Mesendoderm (in vitro differentiated cells): Measurements from ENCODE around the gene SEPTIN8.

ENCODE experiments used
- DNase-seq: peaks from one replicate; pipeline ENCODE4 v3.0.0; 2013
- H2AK5ac ChIP-seq: 2 replicates; pipeline ENCODE4 v1.6.1; 2013; ENCODE audit warnings: low read length, inconsistent platforms
- H2BK120ac ChIP-seq: 2 replicates; pipeline ENCODE4 v1.6.1; 2013; ENCODE audit warnings: low read depth, mild to moderate bottlenecking, low read length, moderate library complexity, mixed read lengths
- H2BK15ac ChIP-seq: replicated peaks from 2 replicates; pipeline ENCODE4 v1.6.1; 2013; ENCODE audit warnings: low read depth, mild to moderate bottlenecking, moderate library complexity
- H2BK5ac ChIP-seq: 2 replicates; pipeline ENCODE4 v1.6.1; 2013; ENCODE audit warnings: low read length, inconsistent platforms
- H3K18ac ChIP-seq: 2 replicates; pipeline ENCODE4 v1.6.1; 2013; ENCODE audit warnings: mild to moderate bottlenecking, low read length, mixed read lengths
- H3K23ac ChIP-seq: one replicate; pipeline ENCODE4 v1.6.1; 2013; ENCODE audit warnings: low read length
- H3K27ac ChIP-seq: 2 replicates; pipeline ENCODE4 v1.5.1; 2013; ENCODE audit warnings: low read depth, mild to moderate bottlenecking, inconsistent platforms, low read length, moderate library complexity
- H3K27me3 ChIP-seq: 2 replicates; pipeline ENCODE4 v1.6.1; 2013; ENCODE audit warnings: low read length, control low read depth, mild to moderate bottlenecking, inconsistent platforms; ENCODE audit not compliant: insufficient read depth, poor library complexity
- H3K36me3 ChIP-seq: 2 replicates; pipeline ENCODE4 v1.6.1; 2013; ENCODE audit warnings: low read length, inconsistent platforms; ENCODE audit not compliant: control insufficient read depth, insufficient read depth
- H3K4ac ChIP-seq: one replicate; pipeline ENCODE4 v1.6.1; 2013; ENCODE audit warnings: low read depth, mild to moderate bottlenecking, low read length, moderate library complexity
- H3K4me1 ChIP-seq: 2 replicates; pipeline ENCODE4 v1.6.1; 2013; ENCODE audit warnings: low read depth, low read length, inconsistent platforms; ENCODE audit not compliant: control insufficient read depth
- H3K4me2 ChIP-seq: 2 replicates; pipeline ENCODE4 v1.6.1; 2013; ENCODE audit warnings: low read length
- H3K4me3 ChIP-seq: 2 replicates; pipeline ENCODE4 v1.5.1; 2013; ENCODE audit warnings: mild to moderate bottlenecking, low read length
- H3K56ac ChIP-seq: one replicate; pipeline ENCODE4 v1.6.1; 2013; ENCODE audit warnings: low read length
- H3K79me1 ChIP-seq: 2 replicates; pipeline ENCODE4 v1.6.1; 2013; ENCODE audit warnings: low read length, inconsistent platforms
- H3K79me2 ChIP-seq: 2 replicates; pipeline ENCODE4 v1.6.1; 2013; ENCODE audit warnings: mild to moderate bottlenecking, low read length; ENCODE audit not compliant: control insufficient read depth, insufficient read depth
- H3K9ac ChIP-seq: 2 replicates; pipeline ENCODE4 v1.6.1; 2013; ENCODE audit warnings: low read length, inconsistent platforms
- H4K5ac ChIP-seq: one replicate; pipeline ENCODE4 v1.6.1; 2013; ENCODE audit warnings: low read length
- H4K8ac ChIP-seq: one replicate; pipeline ENCODE4 v1.6.1; 2013; ENCODE audit warnings: low read depth, mild to moderate bottlenecking, control low read depth, low read length, moderate library complexity
- WGBS: extraction: QIAGEN DNeasy Blood & Tissue Kit; methylation state at CpG from one replicate; pipeline ENCODE4 v1.1.7; 2013; ENCODE audit warnings: low lambda C conversion rate, missing lambda C conversion rate; ENCODE audit not compliant: insufficient coverage; ENCODE audit errors: extremely low coverage; 5-methylcytosine and 5-hydroxymethylcytosine counted together

SEPTIN8 gene

DNA sequence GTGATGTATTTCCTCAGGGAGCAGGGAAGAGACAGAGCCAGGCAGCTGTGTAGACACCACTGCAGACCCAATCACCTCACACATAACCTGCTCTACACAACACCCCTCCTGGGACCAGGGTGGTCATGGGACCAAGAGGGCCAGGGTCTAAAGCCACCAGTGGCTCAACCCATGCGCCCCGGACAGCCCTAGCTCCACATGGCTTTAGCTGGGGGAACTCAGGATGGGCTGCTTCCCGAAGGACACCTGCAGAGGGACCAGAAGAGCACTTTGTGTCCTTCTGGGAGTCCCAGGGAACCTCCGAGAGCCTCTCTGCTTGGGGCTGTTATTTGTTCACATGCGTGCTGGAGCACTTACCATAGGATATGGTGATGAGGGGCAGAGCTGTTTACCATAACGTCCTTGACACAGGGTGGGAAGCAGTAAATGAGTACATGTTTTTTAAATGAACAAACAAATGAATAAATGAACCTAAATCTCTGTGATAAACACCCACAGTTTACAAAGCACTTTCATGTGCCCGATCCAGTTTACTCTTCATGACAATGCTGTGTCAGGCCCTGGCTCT lies 12.3 kb downstream of the SEPTIN8 start:
- H2BK15ac ChIP-seq = no peak overlapping the region
- no peak overlapping the region for H3K56ac ChIP-seq
- H3K4me1 ChIP-seq = no peaks in the 10 kb centered on the region
- no peak overlapping the region for H4K5ac ChIP-seq
- H3K4me2 ChIP-seq = no peak overlapping the region
- no peak overlapping the region for H4K8ac ChIP-seq
- no peaks in the 10 kb centered on the region for H3K36me3 ChIP-seq
- H2AK5ac ChIP-seq = no peak overlapping the region
- H3K4me3 ChIP-seq = no peak overlapping the region
- no peaks in the 10 kb centered on the region for H3K79me1 ChIP-seq
- H2BK5ac ChIP-seq = no peak overlapping the region
- no CpG with 5 or more reads among the region's 7 CpGs for WGBS
- H3K27me3 ChIP-seq = no peaks in the 10 kb centered on the region
- H3K23ac ChIP-seq = no peak overlapping the region
- no peak overlapping the region for H3K18ac ChIP-seq
- no peak overlapping the region for H3K9ac ChIP-seq
- DNase-seq = no peak
- no peaks in the 10 kb centered on the region for H3K79me2 ChIP-seq
- no peak overlapping the region for H3K4ac ChIP-seq
- no peak overlapping the region for H3K27ac ChIP-seq
- no peak overlapping the region for H2BK120ac ChIP-seq

DNA sequence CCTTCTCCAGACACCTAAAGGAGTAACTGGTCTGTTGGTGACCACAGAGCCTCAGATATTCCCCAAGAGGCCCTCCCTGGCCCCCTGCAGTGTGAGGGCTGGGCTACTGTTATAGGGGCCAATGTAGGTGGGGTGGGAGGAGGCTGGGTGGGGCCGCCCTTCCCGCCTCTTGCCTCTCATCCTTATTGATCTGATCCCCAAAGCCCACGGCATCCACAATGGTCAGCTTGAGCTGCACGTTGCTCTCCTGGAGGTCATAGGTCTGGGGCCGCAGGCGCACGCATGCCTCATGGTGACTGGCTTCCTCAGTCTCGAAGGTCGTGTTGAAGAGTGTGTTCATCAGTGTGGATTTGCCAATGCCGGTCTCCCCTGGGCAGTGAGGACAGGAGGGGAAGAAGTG lies 13.0 kb downstream of the SEPTIN8 start:
- H3K27me3 ChIP-seq = no peaks in the 10 kb centered on the region
- H2BK120ac ChIP-seq = no peak overlapping the region
- no peak overlapping the region for H4K8ac ChIP-seq
- no peak overlapping the region for H2BK15ac ChIP-seq
- H2AK5ac ChIP-seq = no peak overlapping the region
- no peak overlapping the region for H3K4me3 ChIP-seq
- DNase-seq = no peak
- no peak overlapping the region for H3K23ac ChIP-seq
- H3K36me3 ChIP-seq = no peaks in the 10 kb centered on the region
- no peaks in the 10 kb centered on the region for H3K4me1 ChIP-seq
- H3K27ac ChIP-seq = no peak overlapping the region
- H3K79me1 ChIP-seq = no peaks in the 10 kb centered on the region
- no peaks in the 10 kb centered on the region for H3K79me2 ChIP-seq
- no peak overlapping the region for H2BK5ac ChIP-seq
- WGBS = no CpG with 5 or more reads among the region's 10 CpGs
- no peak overlapping the region for H3K4me2 ChIP-seq
- no peak overlapping the region for H3K56ac ChIP-seq
- H3K4ac ChIP-seq = no peak overlapping the region
- no peak overlapping the region for H3K9ac ChIP-seq
- no peak overlapping the region for H4K5ac ChIP-seq
- H3K18ac ChIP-seq = no peak overlapping the region

DNA sequence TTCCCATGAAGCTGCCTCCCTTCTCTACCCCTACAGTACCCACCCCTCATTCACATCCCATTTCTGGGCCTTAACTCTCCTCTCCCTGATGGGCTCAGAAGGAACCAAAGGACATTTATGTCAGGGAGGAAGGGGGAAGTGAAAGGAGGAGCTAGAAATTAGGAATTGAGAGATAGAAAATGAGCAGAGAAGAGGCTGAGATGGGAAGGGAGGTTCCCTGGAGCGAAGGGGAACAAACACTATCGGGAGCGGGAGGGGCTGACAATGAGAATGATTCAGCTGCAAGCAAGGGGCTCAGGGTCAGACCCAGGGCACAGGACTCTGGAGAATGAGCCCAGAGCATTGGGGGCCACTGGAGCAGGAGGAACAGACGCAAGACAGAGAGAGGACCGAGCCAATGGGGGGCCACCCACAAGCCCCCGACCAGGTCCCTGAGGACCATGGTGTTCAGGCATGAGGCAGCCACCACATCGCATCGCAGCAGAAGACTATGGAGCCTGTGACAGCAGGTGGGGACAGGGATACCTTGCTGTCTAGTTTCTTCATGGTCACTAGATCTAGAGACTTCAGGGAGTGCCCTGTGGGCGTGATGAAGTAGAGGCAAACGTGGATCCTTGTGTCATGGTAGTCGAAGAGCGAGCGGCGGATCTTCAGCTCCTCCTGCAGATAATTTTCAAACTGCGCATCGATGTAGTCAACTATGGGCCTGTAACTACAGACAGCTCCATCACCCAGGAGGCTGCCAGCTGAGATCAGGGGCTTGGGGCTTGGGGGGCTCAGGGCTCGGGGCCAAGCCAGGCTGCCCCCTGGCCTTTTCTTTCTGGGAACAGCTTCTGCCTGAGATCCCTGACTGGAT lies 13.6 kb downstream of the SEPTIN8 start:
- Histone ChIP-seq H2BK120ac (no peak overlapping the region), H4K8ac (no peak overlapping the region), H3K23ac (no peak overlapping the region), H3K79me1 (no peaks in the 10 kb centered on the region), H2BK5ac (no peak overlapping the region), H4K5ac (no peak overlapping the region), H2AK5ac (no peak overlapping the region), H3K56ac (no peak overlapping the region), H3K36me3 (no peaks in the 10 kb centered on the region), H3K79me2 (no peaks in the 10 kb centered on the region), H3K4me3 (no peak overlapping the region), H3K4me2 (no peak overlapping the region), H3K4ac (no peak overlapping the region), H3K27ac (no peak overlapping the region), H3K4me1 (no peaks in the 10 kb centered on the region), H3K9ac (no peak overlapping the region), H3K18ac (no peak overlapping the region), H2BK15ac (no peak overlapping the region), H3K27me3 (no peaks in the 10 kb centered on the region)
- no CpG with 5 or more reads among the region's 17 CpGs for WGBS
- DNase-seq = no peak

DNA sequence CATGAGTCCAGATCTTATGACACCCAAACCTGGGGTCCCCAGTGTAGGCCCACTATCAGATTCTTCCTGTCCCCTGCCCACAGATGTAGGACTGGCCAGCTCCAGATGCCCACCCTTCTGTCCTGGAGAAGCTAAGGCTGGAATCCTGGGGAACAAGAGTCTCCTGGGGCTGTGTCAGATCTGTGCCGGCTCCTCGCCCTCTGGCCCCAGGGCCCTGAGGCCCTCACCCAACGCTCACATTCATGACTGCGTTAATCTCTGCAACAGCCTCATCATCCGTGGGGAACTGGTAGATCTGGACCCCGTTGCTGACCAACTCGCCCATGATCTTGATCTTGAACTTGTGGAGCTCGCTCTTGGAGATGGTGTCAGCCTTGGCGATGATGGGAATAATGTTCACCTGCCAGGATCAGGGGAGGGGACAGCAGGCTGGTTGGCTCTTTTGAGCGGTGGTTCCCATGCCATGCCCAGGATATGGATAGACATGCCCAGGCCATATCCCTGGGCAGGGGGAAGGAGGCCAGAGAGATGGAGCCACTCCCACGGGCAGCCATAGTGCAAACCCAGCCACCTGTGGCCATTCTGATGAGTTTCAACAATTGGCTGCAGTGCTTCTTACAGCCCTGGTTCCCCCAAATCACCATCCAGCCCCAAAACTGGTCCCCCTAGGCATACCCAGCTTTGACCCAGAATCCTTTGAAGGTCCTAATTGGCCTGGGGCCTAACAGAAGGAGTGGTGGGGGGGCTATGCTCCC lies 14.6 kb downstream of the SEPTIN8 start:
- H3K27me3 ChIP-seq = no peaks in the 10 kb centered on the region
- no peak overlapping the region for H3K4ac ChIP-seq
- H4K8ac ChIP-seq = no peak overlapping the region
- no peak overlapping the region for H3K4me3 ChIP-seq
- H3K79me1 ChIP-seq = no peaks in the 10 kb centered on the region
- H2BK15ac ChIP-seq = no peak overlapping the region
- H3K27ac ChIP-seq = no peak overlapping the region
- H2BK5ac ChIP-seq = no peak overlapping the region
- H3K23ac ChIP-seq = no peak overlapping the region
- no peak overlapping the region for H2BK120ac ChIP-seq
- H2AK5ac ChIP-seq = no peak overlapping the region
- H3K36me3 ChIP-seq = no peaks in the 10 kb centered on the region
- no peak overlapping the region for H3K9ac ChIP-seq
- no peak overlapping the region for H3K56ac ChIP-seq
- H3K18ac ChIP-seq = no peak overlapping the region
- no peak overlapping the region for H4K5ac ChIP-seq
- no CpG with 5 or more reads among the region's 11 CpGs for WGBS
- DNase-seq = no peak
- H3K4me1 ChIP-seq = no peaks in the 10 kb centered on the region
- no peak overlapping the region for H3K4me2 ChIP-seq
- H3K79me2 ChIP-seq = no peaks in the 10 kb centered on the region

DNA sequence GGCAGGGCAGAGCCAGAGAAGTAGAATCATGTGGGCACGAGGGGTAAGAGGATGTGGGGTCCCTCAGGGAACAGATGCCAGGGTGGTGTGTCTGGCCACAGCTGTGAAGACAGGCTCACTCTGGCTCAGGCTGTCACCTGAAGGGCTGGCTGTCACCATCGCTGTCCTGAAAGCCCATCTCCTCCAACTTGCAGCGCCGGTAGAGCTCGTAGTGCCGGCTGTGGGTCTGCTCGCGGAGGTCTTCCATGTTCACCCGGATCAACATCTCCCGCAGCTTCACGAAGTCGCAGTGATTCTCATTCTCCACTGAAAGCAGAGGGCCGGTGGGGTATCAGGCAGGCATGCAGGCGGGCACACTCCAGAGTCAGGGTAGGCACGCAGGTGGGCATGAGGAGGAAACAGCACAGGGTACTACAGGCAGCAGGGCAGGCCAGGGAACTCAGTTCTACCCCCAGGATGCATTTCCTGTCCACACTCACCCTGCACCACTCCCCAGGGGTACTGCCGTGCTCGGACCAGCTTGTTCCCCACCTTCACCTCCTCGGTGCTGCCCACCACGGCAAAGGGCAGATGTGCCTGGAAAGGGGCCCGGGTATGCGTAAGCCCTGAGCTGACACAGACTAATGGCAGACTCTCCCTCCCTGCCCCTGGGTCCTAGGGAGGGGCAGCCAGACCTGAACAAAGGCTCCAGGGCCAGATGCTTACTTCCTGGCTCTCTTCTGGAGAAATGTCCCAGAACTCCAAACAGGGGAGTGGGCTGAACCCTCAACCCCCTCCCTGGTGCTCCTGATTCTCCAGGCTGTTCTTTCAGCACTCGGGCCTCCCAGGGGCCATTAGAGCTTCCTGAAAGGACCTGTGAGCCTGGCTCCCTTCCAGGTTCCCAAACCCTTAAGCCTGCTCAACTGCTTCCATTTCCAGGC lies 15.5 kb downstream of the SEPTIN8 start:
- no peaks in the 10 kb centered on the region for H3K27me3 ChIP-seq
- no peak overlapping the region for H2BK5ac ChIP-seq
- no peak overlapping the region for H2AK5ac ChIP-seq
- H3K79me1 ChIP-seq = no peaks in the 10 kb centered on the region
- no peak overlapping the region for H2BK15ac ChIP-seq
- no peak overlapping the region for H3K27ac ChIP-seq
- H3K56ac ChIP-seq = no peak overlapping the region
- no peak overlapping the region for H3K18ac ChIP-seq
- no peaks in the 10 kb centered on the region for H3K4me1 ChIP-seq
- H3K36me3 ChIP-seq = no peaks in the 10 kb centered on the region
- H3K79me2 ChIP-seq = no peaks in the 10 kb centered on the region
- H3K23ac ChIP-seq = no peak overlapping the region
- H4K5ac ChIP-seq = no peak overlapping the region
- H3K4me3 ChIP-seq = no peak overlapping the region
- H2BK120ac ChIP-seq = no peak overlapping the region
- H3K9ac ChIP-seq = no peak overlapping the region
- DNase-seq = no peak
- WGBS = no CpG with 5 or more reads among the region's 22 CpGs
- no peak overlapping the region for H4K8ac ChIP-seq
- no peak overlapping the region for H3K4me2 ChIP-seq
- H3K4ac ChIP-seq = no peak overlapping the region
